Right hindlimb (tissue), 1 donor: ENCODE data around the gene MAP4K4.

Source experiments
- DNase-seq: peaks from one replicate; pipeline ENCODE4 v3.0.0-alpha.2; 2018

The MAP4K4 gene

DNA sequence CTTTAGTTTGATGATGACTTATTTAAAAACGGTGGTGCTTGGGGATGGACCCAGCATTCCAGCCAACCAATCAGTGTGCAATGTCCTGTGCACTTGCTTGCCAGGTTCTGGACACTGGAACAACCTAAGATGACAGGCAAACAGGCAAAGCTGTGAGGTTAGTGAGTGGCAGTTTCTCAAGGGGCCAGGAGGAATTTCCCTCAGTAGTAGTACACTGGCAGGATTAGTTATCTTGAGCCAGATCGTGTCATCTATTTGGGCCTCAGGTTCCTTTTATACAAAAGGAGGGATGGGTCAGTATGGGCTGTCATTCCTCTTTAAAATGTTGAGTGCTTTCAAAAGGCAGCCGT is 26.6 kb downstream of the MAP4K4 start:
- no peak for DNase-seq

GRCh38 chr2:101725038-101725437 is 27.5 kb downstream of the MAP4K4 start:
- no peak for DNase-seq

DNA sequence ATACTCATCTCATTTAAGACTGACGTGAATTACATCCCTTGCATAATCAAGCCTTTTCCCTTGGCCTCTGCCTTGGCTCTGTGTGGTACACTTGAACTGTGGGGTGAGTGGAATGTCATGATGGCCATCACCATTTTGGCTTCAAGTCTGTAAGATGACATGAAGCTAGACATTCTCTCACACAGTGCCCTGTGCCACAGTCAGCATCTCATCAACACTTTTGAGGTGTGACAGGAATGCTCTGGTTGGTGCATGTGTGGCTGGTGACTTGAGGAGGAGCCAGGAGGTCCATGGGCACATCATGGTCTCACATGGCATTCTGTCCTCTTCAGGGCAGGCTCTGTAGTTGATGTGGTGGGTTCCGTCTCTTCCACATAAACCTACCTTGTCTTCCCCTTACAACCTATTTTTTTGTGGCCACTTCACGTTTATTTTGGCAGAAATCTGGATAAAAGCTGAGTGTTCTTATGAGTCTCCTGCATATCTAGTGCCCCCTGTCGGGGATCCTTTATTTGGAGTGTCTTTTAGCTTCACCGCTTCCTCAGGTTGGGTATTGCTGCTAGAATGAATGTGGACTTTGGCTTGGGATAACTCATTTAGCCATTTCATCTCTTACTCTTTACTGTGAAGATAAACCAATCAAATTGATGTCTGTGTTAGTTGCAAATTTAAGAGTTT is 28.1 kb downstream of the MAP4K4 start:
- DNase-seq: no peak

GRCh38 chr2:101728865-101729264 is 31.4 kb downstream of the MAP4K4 start:
- DNase-seq: no peak

DNA sequence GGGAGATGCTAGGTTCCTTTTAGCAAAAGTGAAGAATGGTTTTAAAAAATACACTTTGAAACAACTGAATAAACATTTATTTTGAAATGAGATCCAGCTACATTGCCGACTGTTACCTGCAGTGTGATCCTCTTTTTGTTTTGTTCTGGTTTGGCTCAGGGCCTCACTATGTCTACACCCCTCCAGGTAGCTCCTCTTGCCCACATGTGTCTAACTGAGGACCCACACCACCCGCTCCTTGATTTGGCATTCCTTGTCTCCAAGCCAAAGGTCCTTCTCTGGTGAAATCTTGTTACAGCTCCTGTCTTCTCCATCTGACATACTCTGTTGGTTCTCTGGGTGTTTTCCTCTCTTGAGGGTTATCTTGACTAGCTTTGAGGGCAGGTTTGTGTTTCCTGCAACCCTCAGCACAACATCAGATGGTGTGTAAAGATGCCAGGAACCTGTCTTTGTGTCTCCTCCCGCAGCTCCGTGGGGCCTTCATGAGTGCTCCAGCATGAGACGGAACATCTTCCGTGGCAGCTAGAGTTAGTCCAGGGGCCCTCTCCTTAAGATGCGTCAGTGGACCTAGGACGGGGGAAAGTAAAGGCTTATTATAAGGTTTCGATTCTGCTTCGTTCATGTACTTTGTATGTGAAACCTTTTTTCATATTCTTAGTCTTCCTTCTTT is 32.1 kb downstream of the MAP4K4 start:
- DNase-seq: no peak

GRCh38 chr2:101731221-101732054 is 33.9 kb downstream of the MAP4K4 start:
- no peak for DNase-seq

- DNase-seq: no peak
Measured at GRCh38 chr2:101732199-101732598, 34.7 kb downstream of the MAP4K4 start.

GRCh38 chr2:101732773-101733256 is 35.3 kb downstream of the MAP4K4 start:
- DNase-seq: no peak

DNA sequence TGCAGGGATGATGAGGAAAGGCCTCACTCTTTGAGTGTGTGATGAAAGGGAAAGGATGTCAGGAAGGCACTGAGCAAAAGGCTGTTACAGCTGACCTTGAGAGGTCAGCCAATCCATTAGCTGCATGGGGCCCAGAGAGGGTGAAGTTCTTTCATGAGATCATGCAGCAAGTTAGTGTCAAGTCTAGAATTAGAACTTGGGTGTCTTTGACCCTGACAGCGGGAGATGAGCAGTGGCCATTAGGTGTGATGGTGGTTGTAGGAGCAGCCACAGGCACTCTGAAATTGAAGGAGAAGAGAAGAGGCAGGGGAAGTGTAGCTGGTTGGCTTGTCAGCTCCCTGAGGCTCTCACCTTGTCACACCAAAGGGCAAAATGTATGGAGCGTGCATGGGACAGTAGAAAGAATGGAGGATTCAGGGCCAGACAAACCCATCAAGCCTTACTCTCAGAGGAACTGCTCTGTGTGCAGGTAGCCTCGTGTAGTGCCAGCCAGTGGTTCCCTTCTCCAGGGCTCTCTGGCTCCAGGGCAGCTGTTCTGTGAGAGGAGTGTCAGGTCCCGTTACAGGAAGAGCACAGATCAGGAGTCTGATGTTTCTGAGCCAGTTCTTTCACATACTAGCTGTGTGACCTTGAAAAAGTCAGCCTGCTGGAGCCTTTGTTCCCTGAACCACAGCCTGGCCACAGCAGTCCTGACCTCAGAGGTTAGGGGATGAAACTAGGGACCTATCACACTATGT is 35.9 kb downstream of the MAP4K4 start:
- DNase-seq: no peak

DNA sequence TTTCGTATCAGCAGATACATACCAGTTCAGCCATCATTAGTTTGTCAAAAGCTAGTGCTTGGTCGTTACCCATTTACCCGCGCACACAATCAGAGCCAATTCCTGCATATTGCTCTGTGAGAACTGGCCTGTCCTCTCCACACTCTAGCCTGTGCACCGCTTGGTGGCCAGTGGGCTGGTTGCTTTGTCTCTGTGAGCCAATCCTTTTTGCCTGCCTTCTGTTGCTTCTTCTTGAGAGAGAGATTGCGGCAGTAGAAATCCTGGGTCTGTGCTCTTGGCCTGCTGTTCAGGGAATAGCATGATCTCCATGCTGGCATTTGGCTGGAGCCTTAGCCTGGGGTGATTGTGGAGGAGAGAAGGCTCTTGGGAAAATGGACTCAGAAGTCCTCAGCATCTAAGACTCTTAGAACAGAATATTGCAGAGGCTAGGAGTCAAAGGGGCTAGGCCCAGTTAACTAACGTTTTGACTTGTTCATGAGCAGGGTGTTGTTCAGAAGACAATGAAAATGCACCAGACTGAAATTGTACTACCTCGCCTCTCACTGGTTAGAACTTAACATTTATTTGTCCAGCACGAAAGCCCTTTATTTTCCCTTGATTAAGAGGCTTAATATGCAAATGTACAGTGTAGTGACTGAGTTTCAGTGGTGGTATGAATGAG is 37.1 kb downstream of the MAP4K4 start:
- no peak for DNase-seq

- DNase-seq: no peak
Measured at GRCh38 chr2:101735166-101735533, 37.6 kb downstream of the MAP4K4 start.

GRCh38 chr2:101736233-101736632 is 38.7 kb downstream of the MAP4K4 start:
- DNase-seq: no peak

DNA sequence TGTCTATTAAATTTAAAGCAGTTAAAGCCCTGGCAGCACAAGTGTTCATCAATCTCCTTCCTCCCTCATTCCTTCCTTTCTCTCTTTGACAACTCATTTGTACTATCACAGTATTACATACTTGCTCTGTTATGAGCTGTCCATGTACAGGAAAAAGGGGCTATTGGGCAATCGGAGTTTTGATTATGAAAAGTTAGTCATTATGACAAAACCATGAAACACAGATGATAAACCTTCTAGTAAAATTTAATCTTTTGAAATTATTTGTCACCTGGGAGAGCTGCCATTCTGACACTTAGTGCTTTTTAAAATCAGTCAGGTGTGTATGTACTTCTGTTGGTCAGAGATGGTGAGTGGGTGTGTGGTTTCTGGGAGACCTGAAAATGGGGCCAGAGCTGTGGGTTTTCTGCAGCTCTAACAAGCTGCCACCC is 39.4 kb downstream of the MAP4K4 start:
- DNase-seq: no peak

- DNase-seq: no peak
Measured at GRCh38 chr2:101737478-101738255, 40.2 kb downstream of the MAP4K4 start.

DNA sequence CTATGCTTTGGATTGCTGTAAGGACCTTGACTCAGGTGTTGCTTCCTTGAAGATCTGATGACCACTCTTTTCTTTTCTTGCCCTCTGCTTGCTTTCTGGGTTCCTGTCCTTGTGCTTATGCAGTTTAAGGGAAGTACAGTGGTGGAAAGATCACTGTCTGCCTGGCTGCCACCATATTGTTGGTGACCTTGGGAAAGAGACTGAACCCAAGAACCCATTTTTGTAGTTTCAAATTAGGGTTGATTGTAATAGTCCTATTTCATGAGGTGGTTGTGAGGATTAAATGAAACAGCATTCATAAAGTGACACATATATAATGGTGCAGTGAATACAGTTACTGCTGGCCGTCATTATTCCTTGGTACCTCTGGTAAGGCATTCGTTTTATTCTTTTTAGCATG is 41.1 kb downstream of the MAP4K4 start:
- DNase-seq: no peak

DNA sequence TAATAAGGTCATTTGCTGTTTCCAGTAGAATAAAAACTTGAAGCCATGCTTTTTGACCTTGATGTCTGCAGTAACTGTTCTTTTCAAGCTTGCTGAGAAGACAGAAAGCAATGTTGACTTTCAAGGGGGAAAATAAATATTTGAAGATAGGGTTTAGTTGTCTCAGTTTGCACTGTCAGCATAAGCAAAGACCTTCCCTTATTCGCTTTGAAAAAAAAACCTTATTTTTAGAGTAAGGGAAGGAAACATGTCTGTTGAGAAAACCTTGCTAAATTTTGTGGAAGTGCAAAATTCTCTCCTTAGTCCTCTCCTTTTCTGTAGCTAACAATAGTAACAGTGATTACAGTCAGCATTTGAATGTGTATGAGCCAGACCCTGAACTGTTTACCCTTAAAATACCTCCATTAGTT is 43.1 kb downstream of the MAP4K4 start:
- no peak for DNase-seq

GRCh38 chr2:101741775-101742520 is 44.4 kb downstream of the MAP4K4 start:
- no peak for DNase-seq

GRCh38 chr2:101742547-101742946 is 45.0 kb downstream of the MAP4K4 start:
- no peak for DNase-seq

GRCh38 chr2:101743288-101743687 is 45.8 kb downstream of the MAP4K4 start:
- DNase-seq: no peak

GRCh38 chr2:101744832-101745231 is 47.3 kb downstream of the MAP4K4 start:
- DNase-seq: no peak
